ENCODE measurements around the gene GRK5.
A peak's percentile ranks its signal among the peaks of the same experiment; 100 is the strongest.

GRK5 gene

GRCh38 chr10:119419931-119420330 lies 212.6 kb downstream of the GRK5 start:
- no peak for DNase-seq
- Histone ChIP-seq H3K79me1 (ENCODE audit: low read length) (no peaks in the 10 kb centered on the region), H2BK120ac (ENCODE audit: insufficient read depth, low read length, poor library complexity) (no peak overlapping the region), H2BK5ac (ENCODE audit: low read depth, low read length, poor library complexity) (no peak overlapping the region), H3K27me3 (ENCODE audit: insufficient read depth, low read length) (no peaks in the 10 kb centered on the region), H3K14ac (ENCODE audit: low read length) (no peak overlapping the region), H3K9me3 (ENCODE audit: insufficient read depth, low read depth, low read length) (peaks cover 5% of the 10 kb centered on the region), H3K4ac (ENCODE audit: low read depth, low read length) (no peak overlapping the region), H3K79me2 (ENCODE audit: control insufficient read depth, insufficient read depth, low read length, poor library complexity) (no peaks in the 10 kb centered on the region), H3K4me2 (ENCODE audit: low read length) (no peak overlapping the region), H2AK5ac (ENCODE audit: low read length) (no peak overlapping the region), H2BK12ac (ENCODE audit: low read length) (no peak overlapping the region), H3K4me3 (ENCODE audit: low read depth, low read length) (no peak overlapping the region), H3K23ac (ENCODE audit: low read length) (no peak overlapping the region), H3K18ac (ENCODE audit: low read length) (no peak overlapping the region), H3K4me1 (ENCODE audit: control insufficient read depth in 1 of 2, insufficient read depth in 2 of 2, low read length in 2 of 2) (no peaks in the 10 kb centered on the region), H4K91ac (ENCODE audit: low read depth, low read length) (no peak overlapping the region), H3K27ac (ENCODE audit: low read depth, low read length) (no peak overlapping the region), H4K12ac (ENCODE audit: low read depth, low read length) (no peak overlapping the region), H4K8ac (ENCODE audit: low read depth, low read length) (no peak overlapping the region), H3K9ac (ENCODE audit: low read length) (no peak overlapping the region), H3K36me3 (ENCODE audit: control insufficient read depth in 1 of 2, insufficient read depth in 2 of 2, low read length in 2 of 2) (no peaks in the 10 kb centered on the region), H2AFZ (ENCODE audit: insufficient read depth, low read length, poor library complexity) (no peak overlapping the region)
- no CpG with 5 or more reads among the region's 2 CpGs for WGBS (ENCODE audit: extremely low coverage, insufficient coverage, insufficient read length)

DNA sequence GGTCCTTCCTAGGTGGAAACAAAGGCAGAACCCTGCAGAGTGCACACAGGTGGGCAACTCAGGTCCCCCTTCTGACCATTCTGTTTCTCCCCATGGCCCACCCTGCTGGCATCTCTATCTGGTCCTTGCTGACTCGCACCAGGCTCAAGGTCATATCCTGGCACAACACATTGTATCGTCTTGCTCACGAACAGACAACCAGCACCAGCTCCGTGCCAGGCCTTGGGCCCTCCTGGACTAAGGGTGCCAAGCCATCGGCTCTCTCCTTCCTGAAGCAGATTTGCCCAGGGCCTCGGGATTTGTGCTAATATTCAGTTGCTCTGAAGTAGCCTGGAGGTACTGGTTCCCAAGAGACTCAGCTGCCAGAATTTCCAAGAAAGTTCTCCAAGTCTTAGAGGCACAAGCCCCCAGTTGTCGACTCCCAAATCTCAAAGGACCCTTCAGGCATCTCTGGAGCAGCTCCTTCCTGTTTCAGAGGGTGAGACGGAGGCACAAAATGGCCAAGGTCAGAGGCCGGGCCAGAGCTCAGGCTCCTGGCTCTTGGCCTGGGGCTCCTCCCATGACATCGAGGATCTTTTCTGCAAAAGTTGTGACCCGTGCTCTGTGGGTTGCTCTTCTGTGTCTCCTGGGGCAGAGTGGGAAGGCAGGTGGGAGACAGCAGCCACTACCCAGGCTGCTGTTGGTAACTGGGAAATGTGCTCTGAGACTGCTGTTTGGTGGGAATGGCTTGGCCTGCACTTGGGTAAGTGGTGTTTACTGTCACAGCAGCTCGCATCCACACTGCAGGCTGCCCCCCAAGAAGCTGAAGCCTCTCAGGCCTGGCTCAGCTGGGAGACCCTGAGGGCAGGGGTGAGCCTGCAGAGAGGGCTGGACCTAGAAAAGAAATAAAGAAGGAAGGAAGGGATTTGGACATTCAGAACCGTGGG lies 213.8 kb downstream of the GRK5 start:
- H3K4me2 ChIP-seq (ENCODE audit: low read length) = no peak overlapping the region
- H2AK5ac ChIP-seq (ENCODE audit: low read length) = no peak overlapping the region
- H3K4me3 ChIP-seq (ENCODE audit: low read depth, low read length) = no peak overlapping the region
- peaks cover 2% of the 10 kb centered on the region for H3K9me3 ChIP-seq (ENCODE audit: insufficient read depth, low read depth, low read length)
- H3K36me3 ChIP-seq (ENCODE audit: control insufficient read depth in 1 of 2, insufficient read depth in 2 of 2, low read length in 2 of 2) = no peaks in the 10 kb centered on the region
- no peak overlapping the region for H3K27ac ChIP-seq (ENCODE audit: low read depth, low read length)
- no peak overlapping the region for H4K12ac ChIP-seq (ENCODE audit: low read depth, low read length)
- H3K79me2 ChIP-seq (ENCODE audit: control insufficient read depth, insufficient read depth, low read length, poor library complexity) = no peaks in the 10 kb centered on the region
- H2BK120ac ChIP-seq (ENCODE audit: insufficient read depth, low read length, poor library complexity) = no peak overlapping the region
- no peak overlapping the region for H4K91ac ChIP-seq (ENCODE audit: low read depth, low read length)
- H2BK5ac ChIP-seq (ENCODE audit: low read depth, low read length, poor library complexity) = no peak overlapping the region
- no peak overlapping the region for H2AFZ ChIP-seq (ENCODE audit: insufficient read depth, low read length, poor library complexity)
- no peak overlapping the region for H3K4ac ChIP-seq (ENCODE audit: low read depth, low read length)
- no peak overlapping the region for H4K8ac ChIP-seq (ENCODE audit: low read depth, low read length)
- no peaks in the 10 kb centered on the region for H3K27me3 ChIP-seq (ENCODE audit: insufficient read depth, low read length)
- no peaks in the 10 kb centered on the region for H3K4me1 ChIP-seq (ENCODE audit: control insufficient read depth in 1 of 2, insufficient read depth in 2 of 2, low read length in 2 of 2)
- no peak overlapping the region for H3K23ac ChIP-seq (ENCODE audit: low read length)
- no peak overlapping the region for H3K18ac ChIP-seq (ENCODE audit: low read length)
- no peak overlapping the region for H3K14ac ChIP-seq (ENCODE audit: low read length)
- no CpG with 5 or more reads among the region's 13 CpGs for WGBS (ENCODE audit: extremely low coverage, insufficient coverage, insufficient read length)
- DNase-seq = no peak
- no peaks in the 10 kb centered on the region for H3K79me1 ChIP-seq (ENCODE audit: low read length)
- no peak overlapping the region for H2BK12ac ChIP-seq (ENCODE audit: low read length)
- H3K9ac ChIP-seq (ENCODE audit: low read length) = no peak overlapping the region

- Histone ChIP-seq H2BK120ac (ENCODE audit: insufficient read depth, low read length, poor library complexity) (no peak overlapping the region), H3K79me1 (ENCODE audit: low read length) (no peaks in the 10 kb centered on the region), H2AFZ (ENCODE audit: insufficient read depth, low read length, poor library complexity) (no peak overlapping the region), H3K79me2 (ENCODE audit: control insufficient read depth, insufficient read depth, low read length, poor library complexity) (no peaks in the 10 kb centered on the region), H4K8ac (ENCODE audit: low read depth, low read length) (no peak overlapping the region), H3K14ac (ENCODE audit: low read length) (no peak overlapping the region), H2AK5ac (ENCODE audit: low read length) (no peak overlapping the region), H3K4me3 (ENCODE audit: low read depth, low read length) (no peak overlapping the region), H3K23ac (ENCODE audit: low read length) (no peak overlapping the region), H4K91ac (ENCODE audit: low read depth, low read length) (no peak overlapping the region), H3K18ac (ENCODE audit: low read length) (no peak overlapping the region), H3K4me1 (ENCODE audit: control insufficient read depth in 1 of 2, insufficient read depth in 2 of 2, low read length in 2 of 2) (no peaks in the 10 kb centered on the region), H3K4ac (ENCODE audit: low read depth, low read length) (no peak overlapping the region), H2BK5ac (ENCODE audit: low read depth, low read length, poor library complexity) (no peak overlapping the region), H3K9ac (ENCODE audit: low read length) (no peak overlapping the region), H3K4me2 (ENCODE audit: low read length) (no peak overlapping the region), H3K27me3 (ENCODE audit: insufficient read depth, low read length) (no peaks in the 10 kb centered on the region), H4K12ac (ENCODE audit: low read depth, low read length) (no peak overlapping the region), H3K9me3 (ENCODE audit: insufficient read depth, low read depth, low read length) (peaks cover 6% of the 10 kb centered on the region), H3K27ac (ENCODE audit: low read depth, low read length) (no peak overlapping the region), H2BK12ac (ENCODE audit: low read length) (no peak overlapping the region), H3K36me3 (ENCODE audit: control insufficient read depth in 1 of 2, insufficient read depth in 2 of 2, low read length in 2 of 2) (no peaks in the 10 kb centered on the region)
- no peak for DNase-seq
- no CpG with 5 or more reads among the region's 11 CpGs for whole genome bisulfite sequencing (ENCODE audit: extremely low coverage, insufficient coverage, insufficient read length)
These were observed 214.7 kb downstream of the GRK5 start for GRCh38 chr10:119421891-119422681.

DNA sequence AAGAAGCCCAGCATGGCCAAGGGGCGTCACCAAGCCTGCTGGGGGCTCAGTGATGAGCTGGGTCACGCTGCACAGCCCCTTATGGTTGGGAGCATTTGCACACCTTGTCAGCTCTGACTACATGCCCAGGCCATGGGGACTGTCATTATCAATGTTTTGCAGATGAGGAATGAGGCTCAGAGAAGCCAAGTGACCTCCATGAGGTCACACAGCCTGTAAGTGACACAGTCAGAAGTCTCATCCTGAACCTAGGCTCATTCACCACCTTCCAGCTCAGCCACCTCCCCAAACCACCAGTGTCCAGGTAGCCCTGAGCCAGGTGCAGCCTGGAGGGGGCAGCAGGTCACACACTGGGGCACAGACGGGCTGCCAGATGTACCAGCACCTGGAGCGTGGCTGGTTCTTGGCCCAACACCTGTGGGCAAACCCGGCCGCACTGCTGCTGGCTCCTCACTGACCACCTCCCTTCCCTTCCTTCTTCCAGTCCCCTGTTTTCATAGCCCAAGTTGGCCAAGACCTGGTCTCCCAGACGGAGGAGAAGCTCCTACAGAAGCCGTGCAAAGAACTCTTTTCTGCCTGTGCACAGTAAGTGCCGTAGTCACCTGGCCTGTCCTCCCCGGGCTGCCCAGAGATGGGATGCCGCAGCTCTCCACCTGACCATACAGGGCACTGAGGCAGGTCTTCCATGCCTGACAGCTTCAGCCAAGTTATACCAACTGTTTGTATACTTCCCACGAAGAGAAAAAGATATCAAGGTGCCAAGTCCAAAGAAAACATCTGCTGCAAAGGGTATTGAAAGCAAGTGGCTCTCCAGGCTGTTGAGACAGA lies 215.5 kb downstream of the GRK5 start:
- no peak overlapping the region for H2BK5ac ChIP-seq (ENCODE audit: low read depth, low read length, poor library complexity)
- H3K14ac ChIP-seq (ENCODE audit: low read length) = no peak overlapping the region
- no peak overlapping the region for H2AK5ac ChIP-seq (ENCODE audit: low read length)

More for the DNA sequence above, 215.5 kb downstream of the GRK5 start:
- peaks cover 8% of the 10 kb centered on the region for H3K9me3 ChIP-seq (ENCODE audit: insufficient read depth, low read depth, low read length)
- no peak overlapping the region for H3K23ac ChIP-seq (ENCODE audit: low read length)
- H3K27me3 ChIP-seq (ENCODE audit: insufficient read depth, low read length) = no peaks in the 10 kb centered on the region
- H2AFZ ChIP-seq (ENCODE audit: insufficient read depth, low read length, poor library complexity) = no peak overlapping the region
- H3K9ac ChIP-seq (ENCODE audit: low read length) = no peak overlapping the region
- no peaks in the 10 kb centered on the region for H3K4me1 ChIP-seq (ENCODE audit: control insufficient read depth in 1 of 2, insufficient read depth in 2 of 2, low read length in 2 of 2)
- H3K4me3 ChIP-seq (ENCODE audit: low read depth, low read length) = peak overlapping the region; percentile 13
- H2BK120ac ChIP-seq (ENCODE audit: insufficient read depth, low read length, poor library complexity) = no peak overlapping the region
- H4K8ac ChIP-seq (ENCODE audit: low read depth, low read length) = no peak overlapping the region
- H3K79me2 ChIP-seq (ENCODE audit: control insufficient read depth, insufficient read depth, low read length, poor library complexity) = no peaks in the 10 kb centered on the region
- no peak overlapping the region for H4K12ac ChIP-seq (ENCODE audit: low read depth, low read length)
- H3K79me1 ChIP-seq (ENCODE audit: low read length) = no peaks in the 10 kb centered on the region
- no peak overlapping the region for H3K27ac ChIP-seq (ENCODE audit: low read depth, low read length)
- H3K18ac ChIP-seq (ENCODE audit: low read length) = no peak overlapping the region
- H4K91ac ChIP-seq (ENCODE audit: low read depth, low read length) = no peak overlapping the region
- peaks cover 0 to 3% of the 10 kb centered on the region in 2 experiments for H3K36me3 ChIP-seq (ENCODE audit: control insufficient read depth in 1 of 2, insufficient read depth in 2 of 2, low read length in 2 of 2)
- no peak overlapping the region for H3K4ac ChIP-seq (ENCODE audit: low read depth, low read length)
- no CpG with 5 or more reads among the region's 12 CpGs for WGBS (ENCODE audit: extremely low coverage, insufficient coverage, insufficient read length)
- DNase-seq = no peak
- no peak overlapping the region for H2BK12ac ChIP-seq (ENCODE audit: low read length)
- H3K4me2 ChIP-seq (ENCODE audit: low read length) = no peak overlapping the region
